AG10803 (cell line): ENCODE measurements around the gene FAM20A.

Experiments used
- DNase-seq: peaks from one replicate; pipeline ENCODE4 v3.0.0; 2010; ENCODE audit warnings: low read depth
- H3K4me3 ChIP-seq: 2 replicates; pipeline ENCODE4 v1.5.1; 2011; ENCODE audit warnings: mild to moderate bottlenecking, low read length, control low read depth
- CTCF ChIP-seq: conservative IDR thresholded peaks from 2 replicates; pipeline ENCODE4 v1.5.1; 2011; ENCODE audit warnings: mild to moderate bottlenecking, low read length, control low read depth, inconsistent platforms

FAM20A gene

GRCh38 chr17:68616334-68616733, 15.2 kb upstream of the FAM20A start:
- H3K4me3 ChIP-seq: no peak overlapping the region
- no peak for TF ChIP-seq CTCF
- DNase-seq: no peak

- no peak for DNase-seq
- H3K4me3 ChIP-seq: no peak overlapping the region
- TF ChIP-seq CTCF: no peak
Measured at GRCh38 chr17:68614718-68615117, 13.6 kb upstream of the FAM20A start.

GRCh38 chr17:68613739-68614298, 12.7 kb upstream of the FAM20A start:
- peak; percentile 55 for DNase-seq
- TF ChIP-seq CTCF: peak; percentile 80
- no peak overlapping the region for H3K4me3 ChIP-seq

- DNase-seq: no peak
- no peak for TF ChIP-seq CTCF
- no peak overlapping the region for H3K4me3 ChIP-seq
Measured at GRCh38 chr17:68612923-68613292, 11.7 kb upstream of the FAM20A start.

GRCh38 chr17:68612209-68612922, 11.2 kb upstream of the FAM20A start:
- H3K4me3 ChIP-seq: no peak overlapping the region
- no peak for TF ChIP-seq CTCF
- no peak for DNase-seq

- TF ChIP-seq CTCF: no peak
- no peak overlapping the region for H3K4me3 ChIP-seq
- DNase-seq: no peak
Measured at GRCh38 chr17:68611353-68612208, 10.4 kb upstream of the FAM20A start.
